ENCODE results near the gene ZNHIT1. TPM values are rescaled to one million over a fixed set of nuclear protein-coding genes. Genes with fewer than 3 reads are reported as not detected.

ZNHIT1 gene
- total RNA-seq, 1 donor from 2014 or later: 68.4 TPM

- intact Hi-C loops (cut with micrococcal nuclease): no loop called here
These were observed 1.7 kb upstream of the ZNHIT1 start for GRCh38 chr7:101216001-101216859.

GRCh38 chr7:101216860-101217387 lies 1.0 kb upstream of the ZNHIT1 start:
- intact Hi-C loops (cut with micrococcal nuclease): loop anchor here (1.0 kb wide), 2 partner anchors 52 to 342 kb away; partner anchors contain the start of genes SRRT and VGF

GRCh38 chr7:101218236-101219125 lies 516 bp downstream of the ZNHIT1 start:
- intact Hi-C loops (cut with micrococcal nuclease): loop anchor here (1.0 to 2.0 kb wide), 8 partner anchors 26 to 329 kb away; partner anchors contain the start of genes AP1S1, IFT22, TRIM56 and UFSP1

GRCh38 chr7:101220295-101220694 lies 2.3 kb downstream of the ZNHIT1 start:
- intact Hi-C loops (cut with micrococcal nuclease): no loop called here

- intact Hi-C loops (cut with micrococcal nuclease): no loop called here
These were observed 4.4 kb downstream of the ZNHIT1 start for GRCh38 chr7:101222275-101222830.

GRCh38 chr7:101223528-101223927 lies 5.6 kb downstream of the ZNHIT1 start:
- intact Hi-C loops (cut with micrococcal nuclease): no loop called here

GRCh38 chr7:101225650-101226049 lies 7.7 kb downstream of the ZNHIT1 start:
- intact Hi-C loops (cut with micrococcal nuclease): no loop called here

- intact Hi-C loops (cut with micrococcal nuclease): no loop called here
These were observed 8.8 kb downstream of the ZNHIT1 start for GRCh38 chr7:101226721-101227120.

GRCh38 chr7:101231644-101232043 lies 13.7 kb downstream of the ZNHIT1 start:
- intact Hi-C loops (cut with micrococcal nuclease): no loop called here

- intact Hi-C loops (cut with micrococcal nuclease): no loop called here
These were observed 14.3 kb downstream of the ZNHIT1 start for GRCh38 chr7:101232141-101232850.

GRCh38 chr7:101233907-101234547 lies 16.1 kb downstream of the ZNHIT1 start:
- intact Hi-C loops (cut with micrococcal nuclease): no loop called here

- intact Hi-C loops (cut with micrococcal nuclease): no loop called here
These were observed 16.7 kb downstream of the ZNHIT1 start for GRCh38 chr7:101234636-101235035.

- intact Hi-C loops (cut with micrococcal nuclease): no loop called here
These were observed 17.1 kb downstream of the ZNHIT1 start for GRCh38 chr7:101235050-101235449.

GRCh38 chr7:101235522-101235921 lies 17.6 kb downstream of the ZNHIT1 start:
- intact Hi-C loops (cut with micrococcal nuclease): no loop called here

GRCh38 chr7:101236292-101236835 lies 18.4 kb downstream of the ZNHIT1 start:
- intact Hi-C loops (cut with micrococcal nuclease): no loop called here

GRCh38 chr7:101237206-101238067 lies 19.5 kb downstream of the ZNHIT1 start, which contains the start of gene CLDN15:
Gene CLDN15 (minus strand): TSS chr7:101237802. CDS start chr7:101237581, 221 bp downstream.
- intact Hi-C loops (cut with micrococcal nuclease): no loop called here

- intact Hi-C loops (cut with micrococcal nuclease): no loop called here
These were observed 20.5 kb downstream of the ZNHIT1 start for GRCh38 chr7:101238226-101239182.

All from T-helper 1 cell treated with Interleukin-12 subunit alpha and Interleukin-12 subunit beta and Interleukin-4 antibody, amounts not matched to agents 30 ng/mL and 1 ng/mL, for 36 hours (primary cell).